Head of caudate nucleus (tissue), 42 donors: Measurements from ENCODE around the gene CD34.
A peak's percentile ranks its signal among the peaks of the same experiment; 100 is the strongest.
"Not testable (repeated sequence)": the region's sequence is repeated elsewhere in the genome, so short reads cannot be mapped to it uniquely, and the experiment has no call there.

ENCODE experiments used
- DNase-seq, 42 donors: peaks; one replicate each; pipeline versions ENCODE4 v3.0.0 to v3.0.0-alpha.2; 2020 to 2021; ENCODE audit warnings: mixed read lengths in 7 of 42
- intact Hi-C: fragments of 100-400 bp; cut with DNase I; formaldehyde crosslinking; loops from one replicate; pipeline ENCODE4 v1.15.0; 2022

CD34 gene

DNA sequence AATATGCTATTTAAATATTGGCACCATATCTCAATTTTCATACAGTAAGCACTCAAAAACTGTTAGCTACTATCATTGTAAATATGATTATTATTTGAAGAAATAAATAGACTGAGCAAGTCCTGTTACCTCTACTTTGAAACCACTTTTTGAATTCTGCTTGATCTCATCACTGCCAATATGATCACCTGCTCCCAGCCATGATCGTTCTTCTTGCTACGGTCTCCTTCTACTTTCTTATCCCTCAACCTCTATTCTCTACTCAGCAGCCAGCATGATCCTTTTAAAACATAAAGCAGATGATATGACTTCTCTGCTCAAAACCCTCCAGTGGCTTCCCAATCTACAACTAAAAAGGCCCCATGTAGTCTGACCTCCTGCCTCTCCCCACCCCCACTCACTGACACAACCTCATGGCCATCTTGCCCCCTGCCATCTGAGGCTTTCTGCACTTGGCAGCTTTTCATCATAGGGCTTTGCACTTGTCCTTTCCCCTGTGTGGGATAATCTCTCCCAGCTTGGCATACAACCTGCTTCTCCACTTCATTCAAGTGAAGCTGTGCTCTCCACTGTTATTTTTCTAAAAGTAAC is 27.2 kb downstream of the CD34 start:
- intact Hi-C loops = loop anchor here (2.0 kb wide), 1 partner anchor 79 kb away; no protein-coding TSS in a partner anchor
- peak in 1 of 42 donors; percentile 41 for DNase-seq

DNA sequence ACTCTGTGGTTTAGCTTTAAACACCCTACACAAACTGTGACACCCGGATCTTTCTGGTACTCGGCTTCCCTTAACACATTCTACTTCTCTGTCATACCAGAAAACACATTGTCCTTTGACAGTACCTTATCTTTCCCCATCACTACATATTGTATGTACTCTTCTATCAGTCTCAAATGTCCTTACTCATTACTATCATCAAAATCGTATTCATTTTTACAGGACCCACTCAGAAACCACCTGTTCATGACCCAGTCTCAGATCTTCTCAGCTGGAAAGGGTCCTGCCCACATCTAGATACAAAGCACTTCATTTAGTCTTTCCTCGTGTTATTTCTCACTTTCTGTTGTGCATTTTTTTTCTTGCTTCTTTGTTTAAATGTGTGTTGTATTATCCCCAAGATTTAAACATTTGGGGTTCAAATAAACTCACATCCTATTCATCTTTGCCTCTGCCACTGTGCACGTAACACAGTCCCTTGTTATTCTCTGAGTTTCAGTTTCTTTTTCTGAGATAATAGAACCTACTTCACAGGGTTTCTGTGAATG is 27.7 kb downstream of the CD34 start:
- peak in 1 of 42 donors; percentile 21 for DNase-seq
- intact Hi-C loops = no loop called here

- intact Hi-C loops = no loop called here
- DNase-seq = peak in 1 of 42 donors; percentile 10
Measured at GRCh38 chr1:207882692-207883091, 28.2 kb downstream of the CD34 start.

- intact Hi-C loops = no loop called here
- DNase-seq = peak in 1 of 42 donors; percentile 16
Measured at GRCh38 chr1:207878939-207879338, 32.0 kb downstream of the CD34 start.

GRCh38 chr1:207877914-207878313 is 33.0 kb downstream of the CD34 start:
- intact Hi-C loops, DNase-seq: not testable (repeated sequence)

DNA sequence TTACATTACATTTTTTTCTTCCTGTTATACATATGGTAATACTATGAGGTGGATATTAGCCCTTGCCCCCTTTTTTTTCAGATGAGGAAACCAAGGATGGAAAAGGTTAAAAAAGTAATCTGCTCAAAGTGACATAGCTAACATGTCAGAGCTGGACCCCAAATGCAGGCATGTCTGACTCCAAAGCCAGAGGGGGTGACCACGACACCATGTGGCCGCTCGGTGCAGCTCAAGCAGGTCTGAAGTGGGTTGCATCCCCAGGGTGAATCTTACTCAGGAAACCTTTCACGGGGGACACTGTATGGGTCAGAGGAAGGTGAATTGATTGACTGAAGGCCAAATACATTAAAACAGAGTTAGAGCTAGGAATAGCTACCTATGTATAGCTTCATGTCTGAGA is 34.8 kb downstream of the CD34 start:
- intact Hi-C loops = no loop called here
- peak in 4 of 42 donors; percentile 2 to 49 (median 17) for DNase-seq

DNA sequence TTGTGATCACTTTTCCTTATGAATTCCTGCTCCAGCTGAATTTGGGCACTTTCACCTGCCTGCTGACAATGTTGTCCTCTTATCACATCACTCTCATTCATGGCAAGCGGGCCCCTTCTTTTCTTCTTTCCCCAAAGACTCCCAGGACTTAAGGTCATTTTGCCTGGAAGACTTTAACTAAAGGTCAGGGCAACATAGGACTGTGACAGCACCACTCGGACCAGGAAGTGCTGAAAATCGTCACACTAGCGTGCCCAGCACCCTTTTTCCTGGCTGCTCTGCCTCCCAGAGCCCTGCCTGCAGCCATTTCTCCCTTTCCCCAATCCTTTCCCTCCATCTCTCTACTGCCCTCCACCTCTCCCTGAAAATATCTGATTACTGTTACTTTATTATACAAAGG is 35.4 kb downstream of the CD34 start:
- peak in 4 of 42 donors; percentile 2 to 30 (median 9) for DNase-seq
- intact Hi-C loops = no loop called here

DNA sequence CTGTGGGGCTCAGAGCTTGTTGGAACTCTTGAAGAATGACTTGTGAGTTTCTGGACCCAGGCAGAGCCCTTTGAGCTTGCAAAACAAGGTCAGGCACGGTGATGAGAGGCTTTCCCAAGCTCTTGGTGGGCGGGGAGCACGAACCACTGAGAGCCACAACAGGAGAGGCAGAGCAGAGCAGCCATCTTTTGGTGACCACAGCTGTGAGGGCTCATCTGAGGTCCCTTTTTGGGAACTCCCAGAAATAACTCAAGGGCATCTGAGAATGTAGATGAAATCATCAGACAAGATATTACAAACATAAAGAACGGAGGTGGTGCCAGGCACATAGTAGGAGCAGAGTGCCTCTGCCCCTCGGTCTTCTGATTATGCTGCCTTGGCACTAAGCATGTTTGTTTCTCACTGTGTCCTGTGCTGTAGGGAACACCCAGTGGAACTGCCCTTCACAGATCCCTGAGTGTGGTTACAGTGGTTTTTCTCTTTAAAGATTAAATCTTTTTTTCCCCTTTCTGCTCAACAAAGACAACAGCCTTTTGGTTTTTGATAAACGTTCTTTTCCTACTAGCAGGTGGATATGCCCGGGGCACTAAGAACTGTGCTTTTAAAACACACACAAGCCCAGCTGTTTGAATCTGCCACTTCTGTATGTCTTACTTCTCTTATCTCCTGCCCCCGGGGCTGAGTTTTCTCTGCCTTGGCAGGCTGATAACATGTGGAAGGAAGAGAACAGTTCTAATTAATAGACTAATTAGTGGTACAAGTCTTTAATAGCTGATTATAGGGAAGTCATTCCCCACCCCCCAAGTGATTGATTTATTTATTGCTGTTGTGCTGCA is 37.7 kb downstream of the CD34 start:
- intact Hi-C loops = no loop called here
- DNase-seq = peak in 3 of 42 donors; percentile 15 to 41 (median 24)

- peak in 3 of 42 donors; percentile 0 to 10 (median 7) for DNase-seq
- intact Hi-C loops = no loop called here
Measured at GRCh38 chr1:207872621-207873020, 38.3 kb downstream of the CD34 start.

DNA sequence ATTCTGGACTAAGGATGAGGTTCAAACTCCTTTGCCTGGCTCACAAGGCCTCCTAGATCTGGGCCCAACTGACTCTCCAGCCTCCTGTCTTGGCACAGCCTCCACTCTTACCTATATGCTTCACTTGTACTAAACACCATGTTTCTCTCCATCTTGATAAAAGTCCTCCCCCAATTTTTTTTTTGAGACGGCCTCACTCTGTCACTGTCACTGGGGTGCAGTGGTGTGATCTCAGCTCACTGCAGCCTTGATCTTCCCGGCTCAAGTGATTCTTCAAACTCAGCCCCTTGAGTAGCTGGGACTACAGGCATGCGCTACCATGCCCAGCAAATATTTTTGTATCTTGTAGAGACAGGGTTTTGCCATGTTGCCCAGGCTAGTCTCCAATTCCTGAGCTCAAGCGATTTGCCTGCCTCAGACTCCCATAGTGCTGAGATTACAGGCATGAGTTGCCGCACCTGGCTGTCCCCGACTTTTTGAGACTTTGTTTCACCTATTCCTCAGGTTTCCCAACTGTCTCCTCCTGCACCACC is 39.7 kb downstream of the CD34 start:
- intact Hi-C loops = no loop called here
- DNase-seq = peak in 2 of 42 donors; percentile 11 to 35

DNA sequence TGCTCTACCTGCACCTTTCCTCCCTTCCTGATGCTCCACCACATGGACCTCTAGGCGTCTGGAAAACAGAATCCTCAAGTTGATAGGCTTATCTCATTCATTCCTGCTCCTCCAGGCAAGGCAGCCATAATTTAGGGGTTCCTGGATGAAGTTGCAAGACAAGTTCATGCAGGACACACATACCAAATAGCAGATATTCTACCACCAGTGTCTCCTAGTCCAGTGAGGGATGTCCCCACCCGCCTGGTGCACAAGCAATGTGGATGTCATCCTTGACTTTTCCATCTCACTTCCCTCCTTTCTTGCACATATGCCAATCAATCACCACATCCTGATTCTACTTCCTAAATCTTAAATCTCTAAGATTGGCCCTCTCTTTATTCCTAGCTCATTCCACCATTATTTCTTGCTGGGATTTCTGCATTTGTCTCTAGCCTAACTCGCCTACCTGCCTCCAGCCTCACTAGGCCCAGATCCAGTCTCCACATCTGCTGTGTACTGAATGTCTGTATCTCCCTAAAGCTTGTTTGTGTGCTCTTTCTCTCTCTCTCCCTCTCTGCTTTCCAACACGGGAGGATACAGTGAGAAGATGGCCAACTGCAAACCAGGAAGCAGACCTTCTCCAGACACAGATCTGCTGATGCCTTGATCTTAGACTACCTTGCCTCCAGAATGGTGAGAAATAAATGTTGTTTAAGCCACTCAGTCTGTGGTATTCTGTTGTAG is 40.5 kb downstream of the CD34 start:
- peak in 2 of 42 donors; percentile 14 to 41 for DNase-seq
- intact Hi-C loops = no loop called here

DNA sequence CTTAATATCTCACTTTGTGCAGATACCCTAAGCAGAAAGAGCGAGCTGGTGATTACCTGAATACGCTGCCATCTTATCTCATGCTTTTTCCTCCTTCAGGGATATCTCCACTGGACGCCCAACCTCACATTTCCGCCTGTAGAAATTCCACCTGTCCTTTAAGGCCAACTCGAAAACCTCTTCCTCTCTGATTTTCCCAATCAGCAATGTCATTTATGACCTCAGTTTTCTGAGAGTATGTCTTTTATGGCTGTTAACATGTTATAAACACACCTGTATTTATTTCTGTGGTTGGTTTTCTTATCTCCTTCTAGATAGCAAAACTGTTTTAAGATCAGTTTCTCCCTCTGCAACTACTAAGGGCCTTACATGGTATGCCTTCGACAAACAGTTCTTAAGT is 41.1 kb downstream of the CD34 start:
- no peak for DNase-seq
- intact Hi-C loops = loop anchor here (2.0 kb wide), 1 partner anchor 41 kb away; no protein-coding TSS in a partner anchor

DNA sequence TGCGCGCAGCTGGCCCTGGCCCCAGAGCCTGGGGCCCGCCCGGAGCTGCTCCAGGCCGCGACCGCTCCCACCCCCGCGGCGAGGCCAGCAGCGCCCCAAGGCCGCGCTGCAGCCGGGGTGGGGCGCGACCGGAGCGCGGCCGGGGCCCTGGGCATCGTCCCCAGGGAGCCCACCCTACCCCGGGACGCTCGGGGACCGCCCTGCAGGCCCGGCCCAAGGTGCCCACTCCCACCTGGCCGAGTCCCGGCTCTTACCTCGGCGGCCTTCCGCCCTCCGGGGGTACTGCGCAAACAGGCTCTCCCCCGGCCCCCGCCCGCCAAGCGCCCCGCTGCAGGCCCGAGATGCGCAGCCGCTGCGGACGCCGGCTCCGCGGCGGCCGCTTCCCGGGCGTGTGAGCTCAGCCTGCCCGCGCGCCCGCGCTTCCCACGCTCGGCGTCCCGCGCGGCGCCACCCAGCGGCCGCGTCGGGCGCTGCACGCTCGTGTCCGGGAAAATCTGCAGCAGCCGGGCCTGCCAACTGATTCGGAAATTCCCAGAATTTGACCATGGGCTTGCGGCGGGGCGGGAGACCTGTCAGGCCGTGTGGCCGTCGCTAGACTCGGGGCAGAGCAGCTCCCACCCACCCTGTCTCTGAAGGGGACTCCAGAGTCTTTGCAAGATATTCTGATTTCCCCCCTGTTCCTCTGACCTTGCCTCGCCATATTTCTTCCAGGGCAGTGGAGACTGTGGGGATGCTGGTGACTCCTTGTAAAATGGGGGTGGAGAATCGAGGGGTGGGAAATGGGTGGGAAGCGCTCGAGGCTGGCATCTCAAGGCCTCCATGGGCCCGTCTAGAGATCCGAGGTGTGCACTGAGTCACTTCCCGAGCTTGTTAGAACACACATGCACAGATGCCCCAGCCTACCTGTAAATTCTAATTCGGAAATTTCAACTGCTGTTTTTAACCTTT is 41.9 kb downstream of the CD34 start:
- DNase-seq = peak; percentile 49 to 90 (median 80)
- intact Hi-C loops = loop anchor here (2.0 kb wide), 1 partner anchor 40 kb away; no protein-coding TSS in a partner anchor

- intact Hi-C loops = loop anchor here (2.0 kb wide), 1 partner anchor 40 kb away; no protein-coding TSS in a partner anchor
- peak in 37 of 42 donors; percentile 31 to 75 (median 56) for DNase-seq
Measured at GRCh38 chr1:207868251-207868773, 42.6 kb downstream of the CD34 start.

- intact Hi-C loops = loop anchor here (2.0 kb wide), 1 partner anchor 39 kb away; no protein-coding TSS in a partner anchor
- DNase-seq = peak; percentile 37 to 93 (median 77)
Measured at GRCh38 chr1:207867136-207868109, 43.5 kb downstream of the CD34 start.

DNA sequence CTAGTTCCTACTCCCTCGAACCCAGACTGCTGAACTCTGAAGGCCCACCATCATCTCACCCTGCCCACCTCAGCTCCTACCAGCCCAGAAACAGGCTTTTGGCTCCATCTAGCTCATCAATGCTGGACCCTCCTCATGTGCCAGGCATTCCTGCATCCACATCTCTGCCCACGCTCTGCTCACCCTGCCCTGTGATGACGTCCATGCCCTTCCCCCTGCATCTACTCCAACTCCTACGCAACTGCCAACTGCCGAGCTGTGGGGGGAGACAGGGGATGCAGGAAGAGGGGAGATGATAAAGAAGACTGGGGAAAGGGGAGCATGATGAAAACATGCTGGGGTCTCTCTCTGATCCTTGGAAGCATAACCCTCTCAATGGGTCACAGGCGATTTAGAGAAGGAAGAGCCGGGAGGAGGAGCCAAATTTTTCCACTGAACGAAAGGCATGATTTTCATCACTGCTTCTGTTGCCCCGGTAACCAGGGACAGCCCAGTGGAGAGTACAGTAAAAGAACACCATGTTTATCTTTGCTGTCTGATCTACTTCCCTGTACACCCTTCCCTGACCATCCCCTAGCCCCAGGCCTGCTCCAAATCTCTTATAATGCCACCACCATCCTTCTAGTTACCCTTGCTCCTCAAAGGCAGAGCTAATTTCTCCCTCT is 44.3 kb downstream of the CD34 start:
- intact Hi-C loops = no loop called here

More for the DNA sequence above, 44.3 kb downstream of the CD34 start:
- DNase-seq = peak; percentile 39 to 87 (median 68)
